ENCODE results near the gene GAS7.

GRCh38 chr17:10155371-10156076, 42.9 kb downstream of the GAS7 start:
- TF ChIP-seq CTCF (IDR thresholded peaks at IDR 0.05 in 2 of 3, conservative IDR thresholded peaks at IDR 0.05 in 1 of 3; ENCODE audit: borderline replicate concordance in 1 of 3, insufficient read depth in 1 of 3, low read depth in 2 of 3, low read length in 2 of 3) (no peak), YY1 (IDR thresholded peaks at IDR 0.05; ENCODE audit: extremely low read depth, insufficient replicate concordance, low read depth, low read length) (no peak), POLR2A (IDR thresholded peaks at IDR 0.05; ENCODE audit: borderline replicate concordance, extremely low read depth, insufficient read depth, insufficient read length) (no peak), CEBPB (IDR thresholded peaks at IDR 0.05; ENCODE audit: low read depth) (no peak)

Measured in HCT116 (cell line).